Naive thymus-derived CD4-positive, alpha-beta T cell (primary cell): ENCODE data around the gene SLC40A1. TPM values are rescaled to one million over a fixed set of nuclear protein-coding genes. Genes with fewer than 3 reads are reported as not detected.
A peak's percentile ranks its signal among the peaks of the same experiment; 100 is the strongest.

Source experiments
- ATAC-seq: fragments of 150-1000 bp; cut with Tn5 transposase; 2 replicates; pipeline ENCODE4 v1.10.0; 2021; ENCODE audit warnings: mild to moderate bottlenecking, moderate library complexity
- CTCF ChIA-PET: fragments of 350-600 bp; sonication (Branson Sonifier 250); formaldehyde crosslinking; loops from one replicate; lab custom pipeline; 2021; ENCODE audit warnings: antibody characterized with exemption; lab: Charles Lee
- POLR2A ChIA-PET: fragments of 350-600 bp; sonication (Branson Sonifier 250); formaldehyde crosslinking; loops from one replicate; lab custom pipeline; 2021; ENCODE audit warnings: antibody characterized with exemption, inconsistent platforms; lab: Charles Lee
- DNase-seq, 9 donors: peaks; one replicate each; pipeline versions ENCODE4 v3.0.0 to v3.0.0-alpha.2; 2020 to 2022; ENCODE audit warnings: mixed read lengths in 1 of 9
- H3K27ac ChIP-seq: one replicate; pipeline ENCODE4 v1.7.0; 2013; ENCODE audit warnings: mild to moderate bottlenecking, low read depth, low read length, moderate library complexity
- H3K27me3 ChIP-seq, 2 donors: one replicate each; pipeline ENCODE4 v1.7.0; 2013; ENCODE audit warnings: low read length in 2 of 2, mild to moderate bottlenecking in 2 of 2, moderate library complexity in 2 of 2; ENCODE audit not compliant: control insufficient read depth in 2 of 2, insufficient read depth in 2 of 2
- H3K36me3 ChIP-seq, 3 experiments: 1 replicate in 2 of 3; 2 replicates in 1 of 3; pipeline ENCODE4 v1.7.0; 2013; ENCODE audit warnings: low read length in 3 of 3, mild to moderate bottlenecking in 3 of 3, moderate library complexity in 1 of 3; ENCODE audit not compliant: insufficient read depth in 3 of 3, control insufficient read depth in 2 of 3
- H3K4me1 ChIP-seq, 2 donors: one replicate each; pipeline ENCODE4 v1.7.0; 2013; ENCODE audit warnings: low read length in 2 of 2, mild to moderate bottlenecking in 2 of 2, moderate library complexity in 1 of 2; ENCODE audit not compliant: control insufficient read depth in 2 of 2, insufficient read depth in 2 of 2
- H3K4me3 ChIP-seq: 2 replicates; pipeline ENCODE4 v1.7.0; 2013; ENCODE audit warnings: mild to moderate bottlenecking, low read length
- H3K9me3 ChIP-seq, 3 experiments: 1 replicate in 2 of 3; 2 replicates in 1 of 3; pipeline ENCODE4 v1.7.0; 2013; ENCODE audit warnings: low read length in 3 of 3; ENCODE audit not compliant: control insufficient read depth in 2 of 3
- H3K27ac Mint-ChIP-seq, 9 donors: one replicate each; pipeline ENCODE4 v1.8.0; 2020 to 2022; ENCODE audit warnings: mixed read lengths in 9 of 9, mild to moderate bottlenecking in 8 of 9, moderate library complexity in 5 of 9, inconsistent platforms in 2 of 9
- H3K27me3 Mint-ChIP-seq, 5 donors: one replicate each; pipeline ENCODE4 v1.8.0; 2021 to 2022; ENCODE audit warnings: mixed read lengths in 5 of 5, mild to moderate bottlenecking in 1 of 5
- H3K36me3 Mint-ChIP-seq, 5 donors: one replicate each; pipeline ENCODE4 v1.8.0; 2020 to 2022; ENCODE audit warnings: mixed read lengths in 5 of 5, mild to moderate bottlenecking in 3 of 5, inconsistent platforms in 1 of 5
- H3K4me1 Mint-ChIP-seq, 7 donors: one replicate each; pipeline ENCODE4 v1.8.0; 2020 to 2022; ENCODE audit warnings: mixed read lengths in 7 of 7, mild to moderate bottlenecking in 3 of 7, inconsistent platforms in 1 of 7
- H3K4me3 Mint-ChIP-seq, 10 donors: one replicate each; pipeline ENCODE4 v1.8.0; 2020 to 2022; ENCODE audit warnings: mild to moderate bottlenecking in 10 of 10, mixed read lengths in 10 of 10, moderate library complexity in 6 of 10, inconsistent platforms in 2 of 10
- H3K9me3 Mint-ChIP-seq, 11 donors: one replicate each; pipeline ENCODE4 v1.8.0; 2020 to 2022; ENCODE audit warnings: mixed read lengths in 11 of 11, mild to moderate bottlenecking in 4 of 11, inconsistent platforms in 1 of 11, moderate library complexity in 1 of 11
- intact Hi-C, 2 donors: fragments of 100-400 bp; cut with micrococcal nuclease; formaldehyde crosslinking; loops; one replicate each; pipeline ENCODE4 v1.15.1; 2023
- polyA plus RNA-seq, 2 donors: library from polyadenylated mRNA; unstranded; fragments of 300-500 nt; fragmentation: Illumina TruSeq; gene quantifications; one replicate each; pipeline ENCODE4 v1.2.3, GENCODE V29; 2021
- total RNA-seq, 6 experiments: library from RNA in 5 of 6; stranded (reverse) in 5 of 6; gene quantifications; 1 replicate in 5 of 6; 2 replicates in 1 of 6; pipeline ENCODE4 v1.2.3 and lab custom pipeline; 2021 to 2026

SLC40A1 gene
- total and polyA plus RNA-seq, 7 experiments from 2014 or later = 4.2 to 117 (median 36.1) TPM

DNA sequence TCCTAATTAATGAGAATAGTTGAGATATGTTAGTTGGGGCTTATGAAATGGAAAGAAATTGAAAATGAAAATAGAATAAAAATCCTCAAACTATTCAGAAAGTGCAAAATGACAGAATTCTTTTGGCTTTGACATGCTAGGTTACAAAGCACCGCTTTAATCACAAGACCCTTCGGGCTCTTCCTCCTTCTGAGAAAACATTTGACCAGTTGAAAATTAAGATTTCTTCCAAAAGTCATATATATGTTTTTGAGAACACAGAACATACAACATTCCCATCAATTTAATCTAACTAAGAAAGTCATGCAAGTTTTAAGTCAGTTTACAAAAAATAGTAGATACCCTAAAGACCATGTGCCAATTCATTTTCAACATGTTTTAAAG, 2.2 kb upstream of the SLC40A1 start:
- POLR2A ChIA-PET = no interaction called here
- Histone ChIP-seq H3K4me3 (no peak overlapping the region), H3K36me3 (no peaks in the 10 kb centered on the region), H3K27me3 (peaks cover 0 to 5% of the 10 kb centered on the region in 2 donors), H3K9me3 (no peaks in the 10 kb centered on the region), H3K27ac (no peak overlapping the region), H3K4me1 (peaks cover 0 to 8% of the 10 kb centered on the region in 2 donors)
- intact Hi-C loops = loop anchor here in 1 of 2 donors (5.0 to 10.0 kb wide), 2 partner anchors 280 to 1302 kb away; partner anchors contain the start of gene GLS
- Mint-ChIP-seq H3K9me3 (no peaks in the 10 kb centered on the region), H3K36me3 (peaks cover 0 to 7% (median 0%) of the 10 kb centered on the region in 5 donors), H3K4me1 (peaks cover 24 to 43% (median 37%) of the 10 kb centered on the region in 7 donors), H3K4me3 (peak overlapping the region in 1 of 10 donors; percentile 22), H3K27me3 (peaks cover 0 to 48% (median 0%) of the 10 kb centered on the region in 5 donors), H3K27ac (peak overlapping the region in 1 of 9 donors; percentile 98)
- ATAC-seq = no peak
- CTCF ChIA-PET = no interaction called here
- DNase-seq = no peak

DNA sequence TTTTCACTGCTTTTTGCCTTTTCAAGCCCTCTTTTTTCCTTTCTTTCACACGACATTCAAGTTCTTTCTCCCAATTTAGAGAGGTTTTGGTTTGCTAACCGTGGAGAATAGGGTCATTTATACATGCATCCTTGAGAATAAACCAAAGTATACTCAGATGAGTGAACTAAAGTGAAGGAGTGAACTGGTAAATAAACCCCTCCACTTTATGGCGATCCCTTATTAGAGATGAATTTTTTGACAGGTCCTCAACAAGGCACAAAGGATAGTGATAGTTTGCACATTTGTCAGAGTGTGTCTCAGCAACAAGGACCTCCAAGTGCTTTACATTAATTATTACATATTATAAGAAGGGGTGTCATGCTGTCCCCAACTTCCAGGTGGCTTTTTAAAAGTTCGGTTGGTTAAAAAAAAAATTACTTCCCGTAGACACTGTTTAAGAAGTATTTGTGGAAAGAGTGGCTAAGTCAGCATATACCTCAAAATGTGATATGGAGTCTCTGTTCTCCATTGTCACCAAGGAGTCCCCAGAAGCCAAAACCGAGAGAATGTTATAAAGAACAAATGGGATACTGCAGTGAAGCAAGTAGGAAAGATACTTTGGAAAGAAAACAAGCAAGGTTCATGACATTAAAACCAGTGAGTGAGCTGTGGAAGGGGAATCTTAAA, 1.7 kb upstream of the SLC40A1 start:
- DNase-seq = no peak
- H3K4me3 ChIP-seq = no peak overlapping the region
- H3K36me3 ChIP-seq = no peaks in the 10 kb centered on the region
- H3K27ac Mint-ChIP-seq = peak overlapping the region in 5 of 9 donors; percentile 31 to 98 (median 78)
- ChIA-PET CTCF (interaction anchor here (1.3 kb wide), 1 partner anchor 80 kb away, joined by 3 read pairs; no protein-coding TSS in a partner anchor), POLR2A (interaction anchor here (2.4 kb wide), 1 partner anchor 17 kb away, joined by 12 read pairs; no protein-coding TSS in a partner anchor)
- H3K4me3 Mint-ChIP-seq = peak overlapping the region; percentile 46 to 100 (median 92)
- peaks cover 0 to 8% of the 10 kb centered on the region in 2 donors for H3K4me1 ChIP-seq
- no peaks in the 10 kb centered on the region for H3K9me3 ChIP-seq
- intact Hi-C loops = loop anchor here in 1 of 2 donors (5.0 to 10.0 kb wide), 2 partner anchors 280 to 1303 kb away; partner anchors contain the start of gene GLS
- H3K36me3 Mint-ChIP-seq = peaks cover 0 to 7% (median 0%) of the 10 kb centered on the region in 5 donors
- no peaks in the 10 kb centered on the region for H3K9me3 Mint-ChIP-seq
- H3K27me3 ChIP-seq = peaks cover 0 to 5% of the 10 kb centered on the region in 2 donors
- H3K27ac ChIP-seq = no peak overlapping the region
- ATAC-seq = no peak
- peaks cover 23 to 48% (median 41%) of the 10 kb centered on the region in 7 donors for H3K4me1 Mint-ChIP-seq
- peaks cover 0 to 48% (median 0%) of the 10 kb centered on the region in 5 donors for H3K27me3 Mint-ChIP-seq

DNA sequence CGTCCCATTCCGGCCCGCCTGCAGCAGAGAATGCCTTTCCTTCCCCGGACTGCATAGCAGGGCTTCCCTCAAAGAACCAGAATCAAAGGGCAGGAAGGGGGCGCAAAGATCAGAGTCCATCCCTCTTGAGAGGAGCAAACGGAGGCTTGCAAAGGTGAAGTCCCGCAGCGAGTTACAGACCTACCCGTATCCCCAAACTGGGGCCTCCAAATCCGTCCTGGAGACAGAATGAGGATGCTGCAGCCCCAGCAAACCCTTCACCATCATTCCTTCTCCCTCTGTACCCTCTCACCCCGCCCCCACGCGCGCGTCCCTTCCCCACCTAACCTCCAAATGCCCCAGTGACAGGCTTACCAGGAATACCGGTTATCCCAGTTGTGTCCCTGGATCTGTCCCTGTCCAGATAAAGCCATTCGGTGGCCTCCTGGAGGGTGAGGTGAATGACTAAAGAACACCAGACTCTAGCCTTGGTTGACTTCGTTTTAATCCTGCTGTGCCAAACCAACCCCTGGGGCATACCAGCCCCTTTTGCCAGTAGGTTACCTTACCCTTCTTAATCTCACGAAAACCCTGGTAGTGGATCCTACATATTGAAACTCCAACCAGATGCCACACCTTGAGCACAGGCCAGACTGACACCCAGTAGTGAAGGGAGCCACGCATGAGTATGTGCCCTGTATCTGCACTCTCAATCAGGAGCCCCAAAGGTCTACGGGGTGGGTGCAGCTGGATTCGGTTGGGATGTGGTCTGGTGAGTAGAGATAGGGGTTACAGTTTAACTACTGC, 961 bp upstream of the SLC40A1 start:
- Mint-ChIP-seq H3K27me3 (peaks cover 0 to 48% (median 0%) of the 10 kb centered on the region in 5 donors), H3K9me3 (no peaks in the 10 kb centered on the region), H3K4me1 (peaks cover 24 to 55% (median 49%) of the 10 kb centered on the region in 7 donors), H3K4me3 (peak overlapping the region; percentile 66 to 100 (median 92)), H3K27ac (peak overlapping the region in 8 of 9 donors; percentile 50 to 98 (median 82)), H3K36me3 (peaks cover 0 to 7% (median 0%) of the 10 kb centered on the region in 5 donors)
- intact Hi-C loops = loop anchor here (2.0 to 10.0 kb wide), 9 partner anchors 15 to 1303 kb away; partner anchors contain the start of genes GLS (in 1 of the 2) and OSGEPL1 (in 1 of the 2)
- peak overlapping the region; percentile 79 for H3K4me3 ChIP-seq
- H3K9me3 ChIP-seq = no peaks in the 10 kb centered on the region
- H3K36me3 ChIP-seq = no peaks in the 10 kb centered on the region
- ChIA-PET POLR2A (interaction anchor here (0.7 to 3.4 kb wide), 19 partner anchors 7 to 826 kb away, joined by 3 to 40 read pairs (median 7); partner anchors contain the start of genes ASNSD1, ORMDL1, OSGEPL1 and PMS1), CTCF (interaction anchor here (1.2 to 1.3 kb wide), 2 partner anchors 78 to 81 kb away, joined by 3 read pairs; no protein-coding TSS in a partner anchor)
- H3K27me3 ChIP-seq = peaks cover 0 to 5% of the 10 kb centered on the region in 2 donors
- H3K4me1 ChIP-seq = peaks cover 0 to 8% of the 10 kb centered on the region in 2 donors
- peak in 5 of 9 donors; percentile 14 to 32 (median 21) for DNase-seq
- ATAC-seq = no peak
- H3K27ac ChIP-seq = peak overlapping the region; percentile 80

DNA sequence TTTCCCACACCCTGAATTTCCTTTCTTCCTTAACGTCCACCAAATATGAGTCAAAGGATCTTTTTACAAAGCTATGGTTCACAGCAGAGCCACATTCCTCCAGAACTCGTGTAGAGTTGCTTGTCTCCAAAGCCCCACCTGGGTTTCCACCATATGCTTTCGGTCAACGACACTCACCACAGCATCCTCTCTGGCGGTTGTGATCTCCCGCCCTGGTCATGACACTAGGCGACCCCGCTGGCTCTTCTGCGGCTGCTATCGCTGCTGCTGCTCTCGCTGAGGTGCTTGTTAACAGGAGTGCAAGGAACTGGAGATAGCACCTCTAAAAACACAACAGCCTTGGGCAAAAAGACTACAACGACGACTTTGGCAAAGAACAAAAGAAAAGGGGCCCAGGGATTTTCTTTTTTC, 340 bp downstream of the SLC40A1 start:
- DNase-seq (peak in 6 of 9 donors; percentile 8 to 49 (median 28)), ATAC-seq (peak; percentile 50)
- Histone ChIP-seq H3K4me3 (peak overlapping the region; percentile 79), H3K4me1 (peaks cover 0 to 17% of the 10 kb centered on the region in 2 donors), H3K9me3 (no peaks in the 10 kb centered on the region), H3K27ac (peak overlapping the region; percentile 80), H3K36me3 (no peaks in the 10 kb centered on the region), H3K27me3 (peaks cover 0 to 5% of the 10 kb centered on the region in 2 donors)
- peak overlapping the region; percentile 83 to 100 (median 93) for H3K4me3 Mint-ChIP-seq
- peaks cover 24 to 68% (median 62%) of the 10 kb centered on the region in 7 donors for H3K4me1 Mint-ChIP-seq
- ChIA-PET CTCF (interaction anchor here (1.2 kb wide), 1 partner anchor 79 kb away, joined by 3 read pairs; no protein-coding TSS in a partner anchor), POLR2A (interaction anchor here (0.7 to 3.4 kb wide), 28 partner anchors 9 to 1570 kb away, joined by 3 to 40 read pairs (median 6); partner anchors contain the start of genes ANKAR, ASNSD1, ORMDL1 and OSGEPL1)
- intact Hi-C loops = loop anchor here (1.0 to 10.0 kb wide), 15 partner anchors 9 to 1305 kb away; partner anchors contain the start of genes OSGEPL1 (in 2 of the 2), WDR75 (in 2 of the 2), ASNSD1 (in 1 of the 2) and GLS (in 1 of the 2)
- peaks cover 0 to 47% (median 0%) of the 10 kb centered on the region in 5 donors for H3K27me3 Mint-ChIP-seq
- peak overlapping the region; percentile 30 to 98 (median 87) for H3K27ac Mint-ChIP-seq
- H3K9me3 Mint-ChIP-seq = no peaks in the 10 kb centered on the region
- H3K36me3 Mint-ChIP-seq = peaks cover under 1 to 7% (median 3%) of the 10 kb centered on the region in 5 donors

DNA sequence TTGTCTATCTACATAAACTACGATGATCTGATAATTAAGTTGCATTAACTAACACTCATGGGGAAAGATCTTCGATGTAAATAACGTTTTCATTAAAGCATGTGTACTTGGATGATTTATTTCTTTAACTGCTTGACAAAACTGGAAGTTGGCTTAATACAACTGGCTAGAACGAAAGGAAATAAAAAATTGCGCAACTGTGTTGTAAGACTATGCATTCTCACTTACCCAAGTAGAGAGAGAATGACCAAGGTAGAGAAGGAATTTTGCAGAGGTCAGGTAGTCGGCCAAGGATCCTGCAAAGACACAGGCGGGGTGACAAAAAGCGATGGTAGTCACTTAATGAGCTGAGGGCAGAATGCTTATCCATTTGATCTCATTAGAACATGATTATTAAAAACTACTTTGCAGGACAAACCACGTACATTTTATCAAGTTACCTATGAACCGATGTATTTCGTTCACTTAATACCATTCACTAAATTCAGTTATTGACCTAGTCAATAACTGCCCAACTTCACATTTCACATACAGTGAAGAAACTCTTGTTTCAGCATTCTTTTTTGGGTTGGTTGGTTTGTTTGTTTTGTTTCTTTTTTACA, 900 bp downstream of the SLC40A1 start:
- Mint-ChIP-seq H3K27ac (peak overlapping the region in 8 of 9 donors; percentile 82 to 98 (median 88)), H3K4me3 (peak overlapping the region; percentile 83 to 100 (median 93)), H3K9me3 (no peaks in the 10 kb centered on the region), H3K27me3 (peaks cover 0 to 45% (median 0%) of the 10 kb centered on the region in 5 donors), H3K36me3 (peaks cover 3 to 8% (median 6%) of the 10 kb centered on the region in 5 donors), H3K4me1 (peaks cover 24 to 74% (median 67%) of the 10 kb centered on the region in 7 donors)
- Histone ChIP-seq H3K36me3 (no peaks in the 10 kb centered on the region), H3K9me3 (no peaks in the 10 kb centered on the region), H3K27me3 (peaks cover 0 to 5% of the 10 kb centered on the region in 2 donors), H3K4me3 (peak overlapping the region; percentile 79), H3K4me1 (peaks cover 0 to 23% of the 10 kb centered on the region in 2 donors), H3K27ac (peak overlapping the region; percentile 80)
- DNase-seq (no peak), ATAC-seq (no peak)
- POLR2A ChIA-PET = interaction anchor here (0.9 to 3.4 kb wide), 13 partner anchors 10 to 1571 kb away, joined by 4 to 40 read pairs (median 8); partner anchors contain the start of genes ANKAR and ASNSD1
- CTCF ChIA-PET = interaction anchor here (1.2 kb wide), 1 partner anchor 80 kb away, joined by 3 read pairs; no protein-coding TSS in a partner anchor
- intact Hi-C loops = loop anchor here (1.0 to 10.0 kb wide), 16 partner anchors 8 to 1305 kb away; partner anchors contain the start of genes OSGEPL1 (in 2 of the 2), WDR75 (in 2 of the 2), ASNSD1 (in 1 of the 2) and GLS (in 1 of the 2)
